ENCODE measurements around the gene CD82.
A peak's percentile ranks its signal among the peaks of the same experiment; 100 is the strongest.

Gene CD82

DNA sequence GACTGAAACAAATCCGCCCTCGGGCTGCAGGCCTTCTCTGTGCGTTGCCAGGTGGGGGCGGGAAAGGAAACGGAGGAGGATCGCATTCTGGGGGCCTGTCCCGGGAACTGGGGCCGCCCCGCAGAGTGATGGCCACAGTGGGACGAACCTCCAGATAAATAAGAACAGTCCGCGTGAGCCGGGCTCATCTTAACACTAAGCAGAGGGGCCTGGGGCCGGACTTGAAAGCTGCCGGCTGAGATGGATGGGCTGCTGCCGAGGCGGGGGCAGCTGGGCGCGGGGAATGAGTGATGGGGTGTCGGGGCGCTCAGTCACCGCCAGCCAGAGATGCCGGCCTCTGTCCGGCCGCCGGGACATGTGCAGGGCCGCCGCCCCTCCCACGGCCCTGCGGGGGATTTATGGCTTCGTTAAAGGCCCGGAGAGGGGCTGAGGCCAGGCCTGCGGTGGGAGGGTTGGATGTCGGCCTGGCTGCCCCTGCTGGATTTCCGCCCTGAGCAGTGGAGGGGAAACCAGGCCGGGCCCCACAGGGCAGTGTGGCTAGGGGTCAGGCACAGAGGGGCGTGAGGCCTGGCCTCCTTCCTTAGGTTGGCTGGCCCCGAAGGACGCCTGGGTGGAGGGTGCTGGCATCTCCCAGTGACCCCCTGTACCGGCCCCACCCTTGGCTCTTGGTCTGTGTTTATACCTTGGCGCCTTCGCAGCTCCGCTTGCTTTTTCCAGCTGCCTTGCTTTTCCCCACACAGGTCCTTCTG, 45.3 kb upstream of the CD82 start:
- no peak overlapping the region for H3K4me3 ChIP-seq
- TF ChIP-seq, protein P1, sequence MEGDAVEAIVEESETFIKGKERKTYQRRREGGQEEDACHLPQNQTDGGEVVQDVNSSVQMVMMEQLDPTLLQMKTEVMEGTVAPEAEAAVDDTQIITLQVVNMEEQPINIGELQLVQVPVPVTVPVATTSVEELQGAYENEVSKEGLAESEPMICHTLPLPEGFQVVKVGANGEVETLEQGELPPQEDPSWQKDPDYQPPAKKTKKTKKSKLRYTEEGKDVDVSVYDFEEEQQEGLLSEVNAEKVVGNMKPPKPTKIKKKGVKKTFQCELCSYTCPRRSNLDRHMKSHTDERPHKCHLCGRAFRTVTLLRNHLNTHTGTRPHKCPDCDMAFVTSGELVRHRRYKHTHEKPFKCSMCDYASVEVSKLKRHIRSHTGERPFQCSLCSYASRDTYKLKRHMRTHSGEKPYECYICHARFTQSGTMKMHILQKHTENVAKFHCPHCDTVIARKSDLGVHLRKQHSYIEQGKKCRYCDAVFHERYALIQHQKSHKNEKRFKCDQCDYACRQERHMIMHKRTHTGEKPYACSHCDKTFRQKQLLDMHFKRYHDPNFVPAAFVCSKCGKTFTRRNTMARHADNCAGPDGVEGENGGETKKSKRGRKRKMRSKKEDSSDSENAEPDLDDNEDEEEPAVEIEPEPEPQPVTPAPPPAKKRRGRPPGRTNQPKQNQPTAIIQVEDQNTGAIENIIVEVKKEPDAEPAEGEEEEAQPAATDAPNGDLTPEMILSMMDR (IDR thresholded peaks at IDR 0.05), result no peak
- DNase-seq, result peak in 1 of 2 donors; percentile 25
- H3K27me3 ChIP-seq, result peaks cover 0 to 26% of the 10 kb centered on the region in 2 donors
- no peak overlapping the region for H3K27ac ChIP-seq
- no peaks in the 10 kb centered on the region for H3K9me3 ChIP-seq
- no peaks in the 10 kb centered on the region for H3K36me3 ChIP-seq
- intact Hi-C loops (cut with DNase I; ENCODE audit: low total_unique reads), result no loop called here
- no peaks in the 10 kb centered on the region for H3K4me1 ChIP-seq

DNA sequence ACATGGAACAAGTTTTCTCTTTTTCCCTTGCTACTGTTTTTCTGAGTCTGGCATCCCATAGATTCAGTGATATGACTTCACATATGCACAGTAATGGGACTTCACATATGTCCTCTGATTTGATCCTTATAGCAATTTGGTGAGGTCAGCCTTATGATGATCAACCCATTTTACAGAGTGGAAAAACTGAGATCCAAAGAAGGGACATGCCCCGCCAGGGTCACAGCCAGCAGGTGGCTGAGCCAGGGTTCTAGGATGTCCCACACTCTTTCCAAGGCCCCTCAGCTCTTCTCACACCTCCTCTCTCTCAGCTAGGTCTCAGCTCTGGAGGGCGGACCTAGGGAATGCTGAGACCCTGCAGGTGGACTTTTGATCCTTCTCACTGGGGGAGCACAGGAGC, 44.3 kb upstream of the CD82 start:
- Histone ChIP-seq H3K36me3 (no peaks in the 10 kb centered on the region), H3K27ac (no peak overlapping the region), H3K4me1 (no peaks in the 10 kb centered on the region), H3K27me3 (peaks cover 0 to 34% of the 10 kb centered on the region in 2 donors), H3K9me3 (no peaks in the 10 kb centered on the region), H3K4me3 (no peak overlapping the region)
- intact Hi-C loops (cut with DNase I; ENCODE audit: low total_unique reads), result no loop called here
- DNase-seq, result no peak
- TF ChIP-seq, protein P1 (IDR thresholded peaks at IDR 0.05), result no peak

DNA sequence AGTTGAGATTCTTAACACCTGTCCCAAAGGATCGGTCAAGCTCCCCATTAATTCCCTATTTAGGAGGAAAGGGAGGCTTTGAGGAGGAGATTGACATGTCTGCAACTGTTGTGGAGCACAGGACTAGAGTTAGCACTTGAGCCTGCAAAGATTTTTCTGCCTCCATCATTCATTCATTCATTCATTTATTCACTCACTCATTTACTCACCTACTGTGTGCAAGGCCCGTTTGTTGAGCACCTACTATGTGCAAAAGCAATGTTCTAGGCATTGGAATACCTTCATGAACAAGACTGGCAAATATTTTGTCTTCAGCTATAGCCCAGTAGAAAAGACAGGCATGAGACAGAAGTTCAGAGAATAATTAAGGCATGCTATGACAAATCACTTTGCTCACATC, 43.2 kb upstream of the CD82 start:
- TF ChIP-seq, protein P1 (IDR thresholded peaks at IDR 0.05), result no peak
- H3K9me3 ChIP-seq, result no peaks in the 10 kb centered on the region
- no peaks in the 10 kb centered on the region for H3K36me3 ChIP-seq
- DNase-seq, result no peak
- no peak overlapping the region for H3K4me3 ChIP-seq
- peaks cover 0 to 33% of the 10 kb centered on the region in 2 donors for H3K27me3 ChIP-seq
- H3K4me1 ChIP-seq, result no peaks in the 10 kb centered on the region
- H3K27ac ChIP-seq, result no peak overlapping the region
- intact Hi-C loops (cut with DNase I; ENCODE audit: low total_unique reads), result no loop called here

DNA sequence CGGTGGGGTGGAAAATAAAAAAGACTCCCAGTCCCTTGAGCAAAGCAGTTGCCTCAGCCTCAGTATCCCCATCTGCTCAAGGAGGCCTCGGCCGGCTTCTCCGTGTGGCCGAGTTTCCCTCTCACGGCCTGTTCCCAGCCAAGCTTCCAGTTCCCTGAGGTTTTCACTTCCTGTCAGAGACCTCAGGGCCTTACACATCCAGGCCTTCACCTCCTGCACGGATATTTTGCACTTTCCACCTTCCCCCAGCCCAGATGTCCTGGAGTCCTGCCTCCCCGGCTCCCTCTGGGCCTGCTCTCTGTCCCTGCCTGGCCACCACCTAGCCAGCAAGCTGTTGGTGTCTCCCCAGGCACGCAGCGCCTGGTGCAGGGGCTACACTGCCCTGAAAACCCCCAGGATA, 41.1 kb upstream of the CD82 start:
- Histone ChIP-seq H3K9me3 (no peaks in the 10 kb centered on the region), H3K36me3 (no peaks in the 10 kb centered on the region), H3K27ac (no peak overlapping the region), H3K4me1 (no peaks in the 10 kb centered on the region), H3K4me3 (no peak overlapping the region), H3K27me3 (peaks cover 0 to 25% of the 10 kb centered on the region in 2 donors)
- TF ChIP-seq, protein P1 (IDR thresholded peaks at IDR 0.05), result no peak
- intact Hi-C loops (cut with DNase I; ENCODE audit: low total_unique reads), result no loop called here
- DNase-seq, result no peak

DNA sequence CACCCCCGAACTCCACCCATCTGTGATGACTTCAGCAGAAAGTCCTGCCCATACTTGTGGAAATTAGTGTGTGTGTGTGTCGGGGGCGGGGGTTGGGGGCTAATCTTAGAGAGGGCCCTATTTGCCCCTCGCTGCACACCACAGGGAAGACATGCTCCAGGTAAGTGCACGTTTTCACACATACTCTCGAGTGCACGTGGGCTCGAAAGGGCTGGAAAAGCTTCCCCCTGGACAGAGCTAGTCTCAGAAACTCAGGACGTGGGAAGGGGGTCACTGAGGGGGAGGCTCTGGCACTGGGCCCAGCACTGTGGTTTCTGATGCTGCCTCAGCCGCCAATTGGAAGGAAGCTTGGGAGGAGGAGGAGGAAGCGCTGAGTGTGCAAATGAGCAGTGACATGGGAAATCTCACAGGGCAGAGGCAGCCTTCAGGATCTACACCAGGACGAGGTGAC, 40.7 kb upstream of the CD82 start:
- H3K27me3 ChIP-seq, result peaks cover 0 to 22% of the 10 kb centered on the region in 2 donors

More for the DNA sequence above, 40.7 kb upstream of the CD82 start:
- H3K4me1 ChIP-seq, result no peaks in the 10 kb centered on the region
- DNase-seq, result no peak
- no peak overlapping the region for H3K4me3 ChIP-seq
- TF ChIP-seq, protein P1 (IDR thresholded peaks at IDR 0.05), result no peak
- intact Hi-C loops (cut with DNase I; ENCODE audit: low total_unique reads), result no loop called here
- no peaks in the 10 kb centered on the region for H3K9me3 ChIP-seq
- H3K27ac ChIP-seq, result no peak overlapping the region
- no peaks in the 10 kb centered on the region for H3K36me3 ChIP-seq
